Mesenchymal stem cell (in vitro differentiated cells and primary cell): ENCODE data around the gene CBLB.

Experiments used
- DNase-seq: peaks from one replicate; pipeline ENCODE4 v3.0.0-alpha.2; 2013
- H2AFZ ChIP-seq: one replicate; pipeline ENCODE4 v1.6.1; 2013; ENCODE audit warnings: low read depth, mild to moderate bottlenecking, control low read depth, inconsistent platforms, low read length, moderate library complexity
- H2AK5ac ChIP-seq: 2 replicates; pipeline ENCODE4 v1.6.1; 2013; ENCODE audit warnings: low read length, moderate library complexity, mild to moderate bottlenecking, inconsistent platforms; ENCODE audit not compliant: severe bottlenecking
- H2BK120ac ChIP-seq: one replicate; pipeline ENCODE4 v1.6.1; 2013; ENCODE audit warnings: low read depth, mild to moderate bottlenecking, inconsistent platforms, low read length, moderate library complexity
- H2BK12ac ChIP-seq, 2 experiments: one replicate each; pipeline ENCODE4 v1.6.1; 2013; ENCODE audit warnings: inconsistent platforms in 2 of 2, low read length in 2 of 2, mild to moderate bottlenecking in 2 of 2, moderate library complexity in 2 of 2, control low read depth in 1 of 2
- H2BK15ac ChIP-seq: one replicate; pipeline ENCODE4 v1.6.1; 2013; ENCODE audit warnings: mild to moderate bottlenecking, low read depth, inconsistent platforms; ENCODE audit not compliant: poor library complexity, severe bottlenecking
- H2BK5ac ChIP-seq: 2 replicates; pipeline ENCODE4 v1.6.1; 2013; ENCODE audit warnings: low read depth, mild to moderate bottlenecking, low read length, control low read depth, inconsistent platforms; ENCODE audit not compliant: poor library complexity, severe bottlenecking
- H3K14ac ChIP-seq, 2 experiments: one replicate each; pipeline ENCODE4 v1.6.1; 2013; ENCODE audit warnings: inconsistent platforms in 2 of 2, low read length in 2 of 2, control low read depth in 1 of 2, mild to moderate bottlenecking in 1 of 2, moderate library complexity in 1 of 2
- H3K18ac ChIP-seq, 2 experiments: one replicate each; pipeline ENCODE4 v1.6.1; 2013; ENCODE audit warnings: inconsistent platforms in 2 of 2, low read length in 2 of 2, control low read depth in 1 of 2, low read depth in 1 of 2, mild to moderate bottlenecking in 1 of 2
- H3K23ac ChIP-seq, 2 experiments: one replicate each; pipeline ENCODE4 v1.6.1; 2013; ENCODE audit warnings: inconsistent platforms in 2 of 2, low read length in 2 of 2, mild to moderate bottlenecking in 2 of 2, moderate library complexity in 2 of 2, control low read depth in 1 of 2
- H3K27ac ChIP-seq: 2 replicates; pipeline ENCODE4 v1.5.1; 2013; ENCODE audit warnings: mild to moderate bottlenecking, moderate library complexity, low read length, control low read depth, inconsistent platforms; ENCODE audit not compliant: poor library complexity, severe bottlenecking
- H3K27me3 ChIP-seq, 2 experiments: 2 replicates each; pipeline versions ENCODE4 v1.6.1 to v1.7.0; 2013; ENCODE audit warnings: low read length in 2 of 2, mild to moderate bottlenecking in 2 of 2, moderate library complexity in 2 of 2, control low read depth in 1 of 2, inconsistent platforms in 1 of 2; ENCODE audit not compliant: control insufficient read depth in 1 of 2, insufficient read depth in 1 of 2
- H3K36me3 ChIP-seq, 2 experiments: 2 replicates each; pipeline versions ENCODE4 v1.6.1 to v1.7.0; 2013; ENCODE audit warnings: low read length in 2 of 2, control low read depth in 1 of 2, inconsistent platforms in 1 of 2, low read depth in 1 of 2, mild to moderate bottlenecking in 1 of 2; ENCODE audit not compliant: insufficient read depth in 2 of 2, control insufficient read depth in 1 of 2
- H3K4ac ChIP-seq, 2 experiments: one replicate each; pipeline ENCODE4 v1.6.1; 2013; ENCODE audit warnings: inconsistent platforms in 2 of 2, low read length in 2 of 2, mild to moderate bottlenecking in 2 of 2, moderate library complexity in 2 of 2, control low read depth in 1 of 2, low read depth in 1 of 2
- H3K4me1 ChIP-seq: 2 replicates; pipeline ENCODE4 v1.6.1; 2013; ENCODE audit warnings: low read depth, low read length, control low read depth; ENCODE audit not compliant: control insufficient read depth, insufficient read depth
- H3K4me2 ChIP-seq: 2 replicates; pipeline ENCODE4 v1.6.1; 2013; ENCODE audit warnings: low read length, mild to moderate bottlenecking, inconsistent platforms; ENCODE audit not compliant: poor library complexity, severe bottlenecking
- H3K4me3 ChIP-seq, 2 experiments: 2 replicates each; pipeline versions ENCODE4 v1.5.1 to v1.7.0; 2013; ENCODE audit warnings: low read length in 2 of 2, mild to moderate bottlenecking in 2 of 2, control low read depth in 1 of 2, low read depth in 1 of 2; ENCODE audit not compliant: insufficient read depth in 1 of 2
- H3K79me1 ChIP-seq: replicated peaks from 2 replicates; pipeline ENCODE4 v1.6.1; 2013; ENCODE audit warnings: mild to moderate bottlenecking, control low read depth, low read length, inconsistent platforms; ENCODE audit not compliant: poor library complexity, severe bottlenecking
- H3K9ac ChIP-seq: 2 replicates; pipeline ENCODE4 v1.7.0; 2013; ENCODE audit warnings: mild to moderate bottlenecking, low read length, moderate library complexity
- H3K9me3 ChIP-seq: 2 replicates; pipeline ENCODE4 v1.7.0; 2013; ENCODE audit warnings: mild to moderate bottlenecking, low read length; ENCODE audit not compliant: control insufficient read depth
- H4K8ac ChIP-seq: one replicate; pipeline ENCODE4 v1.6.1; 2013; ENCODE audit warnings: inconsistent platforms, mild to moderate bottlenecking, low read length, moderate library complexity
- H4K91ac ChIP-seq: one replicate; pipeline ENCODE4 v1.6.1; 2013; ENCODE audit warnings: mild to moderate bottlenecking, low read length, inconsistent platforms
- WGBS: methylation state at CpG from one replicate; pipeline ENCODE4 v1.1.7; 2013; ENCODE audit warnings: mixed read lengths; 5-methylcytosine and 5-hydroxymethylcytosine counted together

CBLB gene

GRCh38 chr3:105912891-105913290, 44.1 kb upstream of the CBLB start:
- H3K4me3 ChIP-seq: no peak overlapping the region
- H2BK15ac ChIP-seq: no peak overlapping the region
- H3K4ac ChIP-seq: no peak overlapping the region
- no peak overlapping the region for H3K23ac ChIP-seq
- no peak overlapping the region for H4K91ac ChIP-seq
- no peak overlapping the region for H3K27ac ChIP-seq
- no peak overlapping the region for H3K9ac ChIP-seq
- no peak for DNase-seq
- H3K36me3 ChIP-seq: no peaks in the 10 kb centered on the region
- H3K79me1 ChIP-seq: no peaks in the 10 kb centered on the region
- no peak overlapping the region for H2BK5ac ChIP-seq
- H3K27me3 ChIP-seq: no peaks in the 10 kb centered on the region
- no peak overlapping the region for H2AFZ ChIP-seq
- H3K4me2 ChIP-seq: no peak overlapping the region
- no peak overlapping the region for H2AK5ac ChIP-seq
- no peak overlapping the region for H2BK12ac ChIP-seq
- peaks cover 11% of the 10 kb centered on the region for H3K9me3 ChIP-seq
- no peaks in the 10 kb centered on the region for H3K4me1 ChIP-seq
- H3K18ac ChIP-seq: no peak overlapping the region
- no peak overlapping the region for H2BK120ac ChIP-seq
- no peak overlapping the region for H4K8ac ChIP-seq
- H3K14ac ChIP-seq: no peak overlapping the region

DNA sequence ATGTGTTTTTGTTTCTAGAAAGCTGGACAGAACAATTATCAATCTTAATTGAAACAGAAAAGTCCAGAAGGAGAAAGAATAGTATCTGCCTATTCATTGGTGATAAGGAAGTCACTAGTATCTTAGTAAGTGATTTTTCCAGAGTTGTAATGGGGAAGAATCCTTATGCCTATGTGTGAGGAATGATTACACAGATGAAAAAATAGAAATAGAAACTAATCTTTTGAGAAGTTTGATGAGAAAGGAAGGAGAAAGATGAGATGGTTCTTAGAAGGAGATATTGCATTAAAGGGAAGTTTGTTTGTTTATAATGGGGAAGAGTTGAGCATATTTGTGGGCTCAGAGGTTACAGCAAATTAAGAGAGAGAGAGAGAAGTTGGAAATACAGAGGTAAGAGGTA, 42.7 kb upstream of the CBLB start:
- no peak overlapping the region for H3K23ac ChIP-seq
- H2BK15ac ChIP-seq: no peak overlapping the region
- H3K9ac ChIP-seq: no peak overlapping the region
- no peaks in the 10 kb centered on the region for H3K27me3 ChIP-seq
- no peak overlapping the region for H2AFZ ChIP-seq
- H2BK120ac ChIP-seq: no peak overlapping the region
- H4K8ac ChIP-seq: no peak overlapping the region
- H3K4me1 ChIP-seq: no peaks in the 10 kb centered on the region
- H3K14ac ChIP-seq: no peak overlapping the region
- no peak overlapping the region for H3K27ac ChIP-seq
- H3K79me1 ChIP-seq: no peaks in the 10 kb centered on the region
- no peak overlapping the region for H3K4ac ChIP-seq
- H2BK5ac ChIP-seq: no peak overlapping the region
- no peak overlapping the region for H3K18ac ChIP-seq
- DNase-seq: no peak
- no peak overlapping the region for H4K91ac ChIP-seq
- no peak overlapping the region for H3K4me2 ChIP-seq
- no peaks in the 10 kb centered on the region for H3K36me3 ChIP-seq
- H3K9me3 ChIP-seq: peaks cover 11% of the 10 kb centered on the region
- no peak overlapping the region for H3K4me3 ChIP-seq
- no peak overlapping the region for H2AK5ac ChIP-seq
- H2BK12ac ChIP-seq: no peak overlapping the region

GRCh38 chr3:105907777-105908176, 39.0 kb upstream of the CBLB start:
- H3K9ac ChIP-seq: peak overlapping the region; percentile 92
- no peak overlapping the region for H2AFZ ChIP-seq
- no peak overlapping the region for H2BK5ac ChIP-seq
- H3K4me2 ChIP-seq: no peak overlapping the region
- no peak overlapping the region for H3K23ac ChIP-seq
- no peaks in the 10 kb centered on the region for H3K79me1 ChIP-seq
- H4K91ac ChIP-seq: no peak overlapping the region
- H3K36me3 ChIP-seq: no peaks in the 10 kb centered on the region
- H2BK15ac ChIP-seq: no peak overlapping the region
- H2BK120ac ChIP-seq: no peak overlapping the region
- H3K14ac ChIP-seq: no peak overlapping the region
- no peak for DNase-seq
- 75% methylated on average over 3 of the region's 3 CpGs for WGBS
- no peak overlapping the region for H4K8ac ChIP-seq
- peaks cover 2% of the 10 kb centered on the region for H3K4me1 ChIP-seq
- H3K27ac ChIP-seq: no peak overlapping the region
- H2AK5ac ChIP-seq: no peak overlapping the region
- H3K4ac ChIP-seq: no peak overlapping the region
- H3K9me3 ChIP-seq: no peaks in the 10 kb centered on the region
- no peak overlapping the region for H3K4me3 ChIP-seq
- H2BK12ac ChIP-seq: no peak overlapping the region
- no peak overlapping the region for H3K18ac ChIP-seq
- H3K27me3 ChIP-seq: no peaks in the 10 kb centered on the region

- Histone ChIP-seq H2BK120ac (no peak overlapping the region), H3K4me3 (no peak overlapping the region), H4K8ac (no peak overlapping the region), H3K79me1 (no peaks in the 10 kb centered on the region), H3K27ac (no peak overlapping the region), H3K4me1 (peaks cover 2% of the 10 kb centered on the region), H2BK15ac (no peak overlapping the region), H2BK5ac (no peak overlapping the region), H3K18ac (no peak overlapping the region), H4K91ac (no peak overlapping the region), H2AFZ (no peak overlapping the region), H3K36me3 (no peaks in the 10 kb centered on the region), H3K27me3 (no peaks in the 10 kb centered on the region), H2AK5ac (no peak overlapping the region), H2BK12ac (no peak overlapping the region), H3K9ac (peak overlapping the region; percentile 92), H3K4ac (no peak overlapping the region), H3K4me2 (no peak overlapping the region), H3K14ac (no peak overlapping the region), H3K9me3 (no peaks in the 10 kb centered on the region), H3K23ac (no peak overlapping the region)
- DNase-seq: peak; percentile 10
- 72% methylated on average over 4 of the region's 4 CpGs for WGBS
Measured at GRCh38 chr3:105906836-105907235, 38.0 kb upstream of the CBLB start.
